Thymus (tissue), 11 donors: Measurements from ENCODE around the gene LMX1B. TPM values are rescaled to one million over a fixed set of nuclear protein-coding genes. Genes with fewer than 3 reads are reported as not detected.

Experiments used
- DNase-seq, 9 donors: peaks; one replicate each; pipeline ENCODE4 v3.0.0-alpha.2; 2013; ENCODE audit warnings: low spot score in 9 of 9, low read depth in 6 of 9, missing footprints in 1 of 9
- H3K27ac ChIP-seq, 2 donors: one replicate each; pipeline ENCODE4 v1.5.1; 2013; ENCODE audit warnings: control low read depth in 1 of 2, low read depth in 1 of 2, low read length in 1 of 2, mild to moderate bottlenecking in 1 of 2, moderate library complexity in 1 of 2
- H3K27me3 ChIP-seq, 2 donors: one replicate each; pipeline ENCODE4 v1.5.1; 2013; ENCODE audit warnings: low read length in 1 of 2; ENCODE audit not compliant: control insufficient read depth in 2 of 2, insufficient read depth in 1 of 2
- H3K36me3 ChIP-seq, 2 donors: one replicate each; pipeline ENCODE4 v1.5.1; 2013; ENCODE audit warnings: low read length in 1 of 2, mild to moderate bottlenecking in 1 of 2, moderate library complexity in 1 of 2; ENCODE audit not compliant: control insufficient read depth in 2 of 2, insufficient read depth in 2 of 2
- H3K4me1 ChIP-seq, 2 donors: one replicate each; pipeline ENCODE4 v1.5.1; 2013; ENCODE audit warnings: low read length in 2 of 2; ENCODE audit not compliant: control insufficient read depth in 2 of 2, insufficient read depth in 2 of 2
- H3K4me3 ChIP-seq, 2 donors: one replicate each; pipeline ENCODE4 v1.5.1; 2013; ENCODE audit warnings: low read length in 2 of 2, control low read depth in 1 of 2, mild to moderate bottlenecking in 1 of 2
- H3K9me3 ChIP-seq, 2 donors: one replicate each; pipeline ENCODE4 v1.5.1; 2013; ENCODE audit warnings: low read length in 1 of 2, mild to moderate bottlenecking in 1 of 2; ENCODE audit not compliant: control insufficient read depth in 2 of 2, insufficient read depth in 1 of 2
- WGBS: extraction: QIAGEN DNeasy Blood & Tissue Kit; methylation state at CpG from one replicate; pipeline ENCODE4 v1.1.7; 2013; 5-methylcytosine and 5-hydroxymethylcytosine counted together
- polyA plus RNA-seq: library from polyadenylated mRNA; stranded (reverse); fragments of 200-250 nt; gene quantifications from one replicate; pipeline ENCODE4 v1.2.3, GENCODE V29; 2013
- total RNA-seq: library from RNA; stranded (reverse); fragments of 120-200 nt; gene quantifications from one replicate; pipeline ENCODE4 v1.2.4, GENCODE V29; 2013
- donor health status: healthy.

The LMX1B gene
- total and polyA plus RNA-seq, 2 donors = 0.02 to 0.05 TPM

DNA sequence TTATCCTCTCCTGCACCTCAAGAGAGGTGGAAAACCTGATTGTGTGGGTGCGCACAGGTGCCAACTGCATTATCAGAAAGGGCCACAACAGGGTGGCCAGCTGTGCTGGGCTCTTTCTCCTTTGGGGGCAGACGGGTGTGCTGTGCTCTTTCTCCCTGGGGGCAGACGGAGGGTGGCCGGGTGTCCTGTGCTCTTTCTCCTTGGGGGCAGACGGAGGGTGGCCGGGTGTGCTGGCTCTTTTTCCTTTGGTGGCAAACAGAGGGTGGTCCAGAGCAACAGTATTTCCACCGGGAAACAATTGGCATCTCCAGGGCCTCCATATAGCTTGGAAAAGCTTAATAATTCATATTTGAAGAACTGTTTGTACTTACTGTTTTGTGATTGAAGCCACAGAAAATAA, 6.8 kb downstream of the LMX1B start:
- Histone ChIP-seq H3K9me3 (peaks cover 0 to 7% of the 10 kb centered on the region in 2 donors), H3K4me3 (no peak overlapping the region), H3K27ac (no peak overlapping the region), H3K27me3 (peaks cover 97 to 100% of the 10 kb centered on the region in 2 donors), H3K4me1 (no peaks in the 10 kb centered on the region), H3K36me3 (no peaks in the 10 kb centered on the region)
- WGBS = 28% methylated on average over 7 of the region's 7 CpGs
- DNase-seq = no peak

DNA sequence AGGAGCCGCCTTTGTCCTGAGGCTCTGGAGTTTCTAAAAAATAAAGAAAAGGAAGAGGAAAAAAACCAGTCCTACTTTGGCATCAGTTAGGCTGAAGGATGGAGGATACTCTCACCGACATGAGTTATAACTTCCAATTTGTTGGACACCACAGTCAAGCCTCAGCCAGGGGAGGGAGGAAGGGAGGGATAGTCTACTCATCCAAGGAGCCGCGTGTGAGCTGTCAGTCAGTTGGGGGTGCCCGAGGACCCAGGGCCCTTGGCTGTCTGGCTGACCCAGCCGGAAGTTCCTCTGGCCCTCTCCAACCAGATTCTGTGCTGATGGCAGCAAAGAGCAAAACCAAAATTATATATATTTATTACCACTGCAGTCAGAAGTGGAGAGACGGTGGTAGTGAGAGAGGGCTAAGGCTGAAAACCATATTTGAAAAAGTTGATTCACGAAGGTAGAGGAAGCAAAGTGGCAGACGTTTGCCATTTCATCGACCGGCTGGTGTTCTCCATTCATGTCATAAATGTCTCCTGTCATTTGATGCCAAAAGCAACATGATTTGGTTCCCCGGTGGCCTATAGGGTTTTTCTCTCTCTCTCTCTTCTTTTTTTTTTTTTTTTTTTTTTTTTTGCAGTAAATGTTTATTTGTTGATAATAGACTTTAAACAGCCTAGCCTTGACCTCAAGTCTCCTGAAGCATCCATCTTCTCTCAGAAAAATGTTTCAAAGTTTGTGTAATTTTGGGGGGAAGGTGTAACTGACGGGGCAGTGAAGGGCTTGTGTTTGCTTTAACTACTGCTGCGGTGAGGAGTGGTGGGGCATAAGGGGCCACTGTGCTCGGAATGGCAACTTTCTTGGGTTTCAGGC, 7.6 kb downstream of the LMX1B start:
- Histone ChIP-seq H3K27me3 (peaks cover 94 to 100% of the 10 kb centered on the region in 2 donors), H3K27ac (no peak overlapping the region), H3K9me3 (peaks cover 0 to 9% of the 10 kb centered on the region in 2 donors), H3K36me3 (no peaks in the 10 kb centered on the region), H3K4me3 (no peak overlapping the region), H3K4me1 (peaks cover 0 to 3% of the 10 kb centered on the region in 2 donors)
- WGBS = 13% methylated on average over 15 of the region's 15 CpGs
- DNase-seq = no peak

DNA sequence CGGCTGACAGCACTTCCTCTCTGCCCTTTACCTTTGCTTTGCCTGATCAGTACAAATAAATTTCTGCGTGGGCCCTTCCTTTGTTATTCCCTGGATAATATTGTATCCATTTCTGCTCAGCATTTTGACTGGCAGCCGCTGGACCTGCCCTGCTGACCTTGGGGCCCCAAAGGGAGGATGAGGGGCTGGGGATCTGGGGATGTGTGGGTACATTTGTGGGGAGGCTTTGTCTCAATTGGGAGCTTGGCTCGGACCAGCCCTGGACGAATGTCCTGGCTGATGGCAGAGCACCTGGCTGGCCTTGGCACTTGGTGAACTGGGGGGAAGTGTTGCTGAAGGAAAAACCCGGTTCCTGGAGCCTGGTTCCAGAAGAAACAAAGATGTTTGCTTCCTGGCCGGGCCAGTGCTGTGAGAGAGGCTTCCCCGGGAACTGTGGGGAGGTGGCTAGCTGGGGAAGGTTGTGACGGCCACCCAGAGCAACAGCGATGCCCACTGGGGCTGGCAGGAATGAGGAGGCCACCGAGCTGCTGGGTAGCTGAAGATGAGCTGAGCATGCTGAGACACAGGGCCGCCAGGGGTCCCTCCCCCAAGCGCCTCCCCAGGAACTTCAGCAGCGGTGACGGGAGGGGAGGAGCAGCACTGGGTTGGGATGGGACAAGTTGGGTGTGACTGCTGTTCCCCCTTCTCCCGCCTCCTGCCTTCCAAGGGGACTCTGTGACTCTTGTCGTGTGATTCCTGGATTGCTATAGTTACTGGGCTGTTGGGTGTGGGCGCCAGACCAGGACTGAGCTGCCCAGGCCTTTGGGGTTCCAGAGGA, 8.4 kb downstream of the LMX1B start:
- H3K9me3 ChIP-seq = peaks cover 0 to 9% of the 10 kb centered on the region in 2 donors
- DNase-seq = no peak
- H3K36me3 ChIP-seq = no peaks in the 10 kb centered on the region
- H3K27ac ChIP-seq = no peak overlapping the region
- H3K27me3 ChIP-seq = peaks cover 94 to 100% of the 10 kb centered on the region in 2 donors
- H3K4me3 ChIP-seq = no peak overlapping the region
- WGBS = 10% methylated on average over 18 of the region's 18 CpGs
- H3K4me1 ChIP-seq = peaks cover 0 to 3% of the 10 kb centered on the region in 2 donors

DNA sequence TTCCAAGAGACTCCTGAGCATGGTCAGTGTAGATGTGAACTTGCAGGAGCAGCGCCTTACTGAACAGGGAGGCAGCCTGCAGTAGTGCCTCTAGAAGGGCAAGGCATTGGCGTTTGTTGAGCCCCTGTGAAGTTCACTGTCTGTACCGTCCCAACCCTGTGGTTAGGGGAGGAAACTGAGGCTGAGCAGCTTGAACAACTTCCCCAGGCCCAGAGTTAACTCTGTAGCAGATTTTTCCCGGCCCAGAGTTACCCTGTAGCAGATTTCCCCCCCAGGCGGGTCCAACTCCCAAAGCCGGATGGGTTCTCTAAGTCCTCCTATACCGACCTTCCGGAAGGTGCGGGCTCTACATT, 9.6 kb downstream of the LMX1B start:
- Histone ChIP-seq H3K36me3 (no peaks in the 10 kb centered on the region), H3K4me3 (no peak overlapping the region), H3K4me1 (peaks cover 0 to 3% of the 10 kb centered on the region in 2 donors), H3K27ac (no peak overlapping the region), H3K9me3 (peaks cover 0 to 9% of the 10 kb centered on the region in 2 donors), H3K27me3 (peaks cover 94 to 100% of the 10 kb centered on the region in 2 donors)
- WGBS = 9% methylated on average over 9 of the region's 9 CpGs
- no peak for DNase-seq

DNA sequence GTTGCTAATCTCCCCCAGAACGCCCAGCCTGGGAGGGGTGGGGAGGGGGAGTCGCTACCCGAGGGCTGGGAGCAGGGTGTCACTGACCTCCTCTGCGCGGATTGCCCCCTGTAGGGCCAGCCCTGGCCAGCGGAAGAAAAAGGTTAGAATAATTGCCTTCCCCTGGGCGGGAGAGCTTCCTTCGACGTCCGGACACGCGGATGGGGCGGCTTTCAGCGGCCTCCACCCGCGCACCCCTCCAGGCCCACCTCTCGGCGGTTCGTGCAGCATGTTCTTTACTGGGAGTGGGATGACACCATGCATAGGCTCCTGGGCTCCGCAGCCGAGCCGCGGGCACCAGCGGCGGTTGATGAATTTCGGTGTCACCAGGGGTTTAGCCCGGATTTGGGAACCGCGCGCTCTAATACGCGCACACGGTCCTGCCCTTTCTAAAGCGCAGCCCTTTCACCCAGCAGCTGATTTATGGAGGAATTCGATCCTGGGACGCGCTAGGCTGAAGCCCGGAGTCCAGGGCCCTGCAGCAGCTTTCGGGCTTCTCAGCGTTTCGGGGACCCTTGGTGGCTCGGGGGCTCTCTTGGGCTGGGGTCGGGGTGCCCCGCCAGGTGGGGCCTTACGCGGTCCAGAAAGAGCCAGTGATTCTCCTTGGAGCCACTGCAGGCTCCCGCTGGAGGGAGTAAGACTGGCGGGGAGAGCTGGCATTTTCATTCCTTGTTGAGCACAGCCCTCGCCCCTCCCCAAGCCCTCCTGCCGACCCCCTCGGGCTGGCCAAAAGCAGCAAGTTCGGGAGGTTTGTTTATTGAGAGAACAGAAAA, 10.1 kb downstream of the LMX1B start:
- no peak for DNase-seq
- H3K4me3 ChIP-seq = no peak overlapping the region

DNA sequence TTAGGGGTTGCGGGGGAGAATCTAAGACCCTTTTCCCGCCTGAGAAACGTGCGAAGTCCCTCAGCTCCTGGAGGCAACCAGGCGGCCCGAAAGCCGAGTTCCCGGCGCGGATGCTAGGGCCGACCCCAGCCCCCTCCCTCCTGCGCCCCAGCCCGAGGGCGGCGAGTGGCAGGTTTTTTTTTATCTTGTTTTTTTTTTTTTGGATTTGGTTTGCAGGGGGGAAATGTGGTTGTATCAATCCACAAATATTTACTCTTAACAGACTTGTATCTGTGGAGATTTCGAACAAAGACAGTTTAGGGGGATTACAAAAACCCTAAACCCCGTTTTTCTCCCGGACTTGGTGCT, 10.7 kb downstream of the LMX1B start:
- Histone ChIP-seq H3K4me1 (peaks cover 0 to 3% of the 10 kb centered on the region in 2 donors), H3K27ac (no peak overlapping the region), H3K4me3 (no peak overlapping the region), H3K36me3 (no peaks in the 10 kb centered on the region), H3K9me3 (peaks cover 0 to 9% of the 10 kb centered on the region in 2 donors), H3K27me3 (peaks cover 91 to 100% of the 10 kb centered on the region in 2 donors)
- 11% methylated on average over 18 of the region's 18 CpGs for WGBS
- no peak for DNase-seq

More for the DNA sequence above, 10.1 kb downstream of the LMX1B start:
- WGBS = 7% methylated on average over 52 of the region's 52 CpGs
- Histone ChIP-seq H3K9me3 (peaks cover 0 to 9% of the 10 kb centered on the region in 2 donors), H3K36me3 (no peaks in the 10 kb centered on the region), H3K4me1 (peaks cover 0 to 3% of the 10 kb centered on the region in 2 donors), H3K27me3 (peaks cover 93 to 100% of the 10 kb centered on the region in 2 donors), H3K27ac (no peak overlapping the region)

DNA sequence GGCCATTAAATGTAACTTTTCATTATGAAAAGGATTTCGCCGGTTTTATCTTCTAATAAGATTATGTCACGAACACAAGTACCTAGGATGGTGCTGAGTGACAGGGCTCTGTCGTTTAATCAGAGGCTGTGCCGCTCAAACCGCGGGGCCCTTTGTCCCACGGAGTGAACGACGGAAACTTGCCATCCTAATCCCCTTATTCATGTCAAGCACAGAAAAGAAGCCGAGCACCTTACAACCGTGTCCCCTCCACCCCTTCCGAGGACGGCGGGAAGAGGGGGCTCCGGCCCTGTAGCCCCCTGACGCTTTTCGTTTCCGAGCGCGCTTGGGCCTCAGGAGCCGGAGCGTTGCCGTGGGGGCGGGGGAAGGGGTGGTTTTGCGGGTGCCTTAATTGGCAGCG, 11.2 kb downstream of the LMX1B start:
- H3K4me1 ChIP-seq = peaks cover 0 to 3% of the 10 kb centered on the region in 2 donors
- no peaks in the 10 kb centered on the region for H3K36me3 ChIP-seq
- WGBS = 10% methylated on average over 27 of the region's 27 CpGs
- DNase-seq = no peak
- no peak overlapping the region for H3K27ac ChIP-seq
- peaks cover 0 to 9% of the 10 kb centered on the region in 2 donors for H3K9me3 ChIP-seq
- no peak overlapping the region for H3K4me3 ChIP-seq
- H3K27me3 ChIP-seq = peaks cover 89 to 100% of the 10 kb centered on the region in 2 donors

DNA sequence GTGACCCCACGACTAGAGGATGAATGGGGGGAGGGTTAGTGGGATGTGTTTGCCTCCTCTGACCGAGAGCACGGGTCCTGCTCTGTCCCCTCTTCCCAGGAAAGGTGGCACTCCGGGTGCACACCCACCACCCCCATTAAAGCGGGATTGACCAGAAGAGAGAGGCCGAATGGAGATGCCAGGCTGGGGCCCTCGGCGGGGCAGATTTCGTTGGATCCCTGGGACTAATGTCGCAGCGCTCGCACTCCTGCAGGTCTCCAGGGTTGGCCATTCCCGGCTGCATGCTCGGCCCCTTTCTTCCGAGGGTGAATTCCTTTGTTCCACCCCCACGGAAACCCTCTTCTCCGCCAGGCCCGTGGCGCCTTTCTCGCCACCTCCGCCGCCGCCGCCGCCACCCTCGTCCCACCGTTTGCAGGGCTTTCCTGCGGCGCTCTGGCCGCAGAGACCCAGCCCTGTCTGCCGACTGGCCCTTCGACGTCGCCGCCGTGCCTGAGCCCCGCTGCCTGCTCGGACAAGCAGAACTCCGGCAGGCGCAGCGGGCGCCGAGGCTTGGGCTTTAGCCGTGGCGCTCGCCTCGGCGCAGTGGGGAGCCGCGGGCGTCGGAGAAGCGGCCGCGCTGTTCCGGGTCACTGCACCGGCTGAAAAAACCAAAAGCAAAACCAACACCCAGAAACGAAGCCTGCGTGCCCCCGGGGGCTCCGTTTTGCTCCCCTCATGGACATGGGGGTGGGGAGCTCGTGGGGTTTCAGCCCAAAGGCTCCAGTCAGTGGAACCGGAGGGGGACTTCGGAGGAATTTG, 11.8 kb downstream of the LMX1B start:
- Histone ChIP-seq H3K36me3 (no peaks in the 10 kb centered on the region), H3K9me3 (peaks cover 0 to 9% of the 10 kb centered on the region in 2 donors), H3K4me3 (peak overlapping the region in 1 of 2 donors; percentile 8), H3K27ac (no peak overlapping the region), H3K27me3 (peaks cover 89 to 100% of the 10 kb centered on the region in 2 donors), H3K4me1 (peaks cover 0 to 3% of the 10 kb centered on the region in 2 donors)
- DNase-seq = no peak
- 4% methylated on average over 64 of the region's 64 CpGs for WGBS
